ENCODE measurements around the gene SYTL3.
A peak's percentile ranks its signal among the peaks of the same experiment; 100 is the strongest.

The SYTL3 gene

DNA sequence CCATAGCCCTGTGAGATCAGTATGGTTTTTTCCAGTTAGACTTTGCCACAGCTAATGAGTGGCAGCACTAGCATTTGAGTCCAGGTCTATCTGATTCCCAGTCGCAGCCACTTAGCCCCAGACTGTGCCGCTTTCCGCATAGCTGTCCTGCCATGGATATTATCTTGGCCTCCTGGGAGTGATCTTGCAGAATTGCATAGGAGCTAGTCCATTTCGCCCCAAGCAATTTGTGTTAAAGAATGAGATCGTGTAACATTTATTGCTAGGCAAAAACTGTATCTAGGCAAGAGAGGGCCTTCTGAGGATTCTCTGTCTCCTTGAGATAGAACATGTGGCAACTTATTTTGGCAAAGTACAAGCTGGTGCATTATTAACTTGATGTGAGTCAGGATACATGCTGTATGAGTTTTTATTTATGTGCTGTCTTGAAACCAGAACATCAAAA lies 95.2 kb downstream of the SYTL3 start:
- Mint-ChIP-seq H3K27ac (no peak overlapping the region), H3K4me3 (no peak overlapping the region), H3K27me3 (ENCODE audit: low read depth) (no peaks in the 10 kb centered on the region), H3K36me3 (ENCODE audit: low read depth) (peaks cover 64% of the 10 kb centered on the region), H3K9me3 (no peaks in the 10 kb centered on the region), H3K4me1 (ENCODE audit: low read depth) (no peaks in the 10 kb centered on the region)
- no peak for DNase-seq (ENCODE audit: low spot score)

DNA sequence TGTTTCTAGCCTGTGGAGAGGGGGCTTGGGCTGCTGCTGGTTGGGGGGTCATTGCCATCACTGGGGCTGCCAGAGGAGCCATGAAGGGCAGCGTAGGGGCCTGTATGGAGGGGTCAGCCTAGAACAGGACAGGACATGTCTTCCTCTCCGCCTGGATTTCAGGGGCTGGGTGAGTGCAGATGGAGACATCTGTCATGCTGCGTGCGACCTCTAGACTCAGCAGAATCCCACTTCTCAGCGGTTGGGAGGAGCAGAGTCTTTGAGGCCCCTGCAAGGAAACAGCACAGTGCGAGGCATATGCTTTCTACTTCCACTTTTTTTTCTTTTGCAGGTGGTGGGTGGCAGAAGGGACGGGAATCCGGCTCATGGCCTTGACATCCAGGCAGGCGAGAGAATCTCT lies 101.4 kb downstream of the SYTL3 start:
- no peak overlapping the region for H3K27ac Mint-ChIP-seq
- H3K9me3 Mint-ChIP-seq: no peaks in the 10 kb centered on the region
- no peak for DNase-seq (ENCODE audit: low spot score)
- H3K36me3 Mint-ChIP-seq (ENCODE audit: low read depth): peaks cover 44% of the 10 kb centered on the region
- H3K27me3 Mint-ChIP-seq (ENCODE audit: low read depth): no peaks in the 10 kb centered on the region
- no peak overlapping the region for H3K4me3 Mint-ChIP-seq
- H3K4me1 Mint-ChIP-seq (ENCODE audit: low read depth): no peaks in the 10 kb centered on the region

DNA sequence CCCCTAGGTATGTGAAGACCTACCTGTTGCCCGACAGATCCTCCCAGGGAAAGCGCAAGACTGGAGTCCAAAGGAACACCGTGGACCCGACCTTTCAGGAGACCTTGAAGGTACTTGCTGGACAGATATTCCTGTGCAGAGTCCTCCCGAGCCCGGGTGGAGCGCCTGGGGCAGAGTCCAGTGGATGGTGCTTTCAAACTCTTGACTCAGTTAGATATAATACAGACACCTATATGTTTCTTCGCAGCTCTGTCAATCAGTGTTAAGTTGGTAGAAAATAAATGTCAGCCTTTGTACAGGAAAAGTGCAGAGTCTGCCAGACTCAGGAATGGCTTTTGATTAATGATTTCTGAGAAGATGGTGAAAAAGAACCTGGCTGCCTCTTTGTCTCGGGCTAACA lies 102.1 kb downstream of the SYTL3 start:
- H3K9me3 Mint-ChIP-seq: no peaks in the 10 kb centered on the region
- no peaks in the 10 kb centered on the region for H3K27me3 Mint-ChIP-seq (ENCODE audit: low read depth)
- no peak for DNase-seq (ENCODE audit: low spot score)
- peaks cover 44% of the 10 kb centered on the region for H3K36me3 Mint-ChIP-seq (ENCODE audit: low read depth)
- H3K4me1 Mint-ChIP-seq (ENCODE audit: low read depth): no peaks in the 10 kb centered on the region
- H3K27ac Mint-ChIP-seq: no peak overlapping the region
- H3K4me3 Mint-ChIP-seq: no peak overlapping the region

- Mint-ChIP-seq H3K9me3 (no peaks in the 10 kb centered on the region), H3K27ac (no peak overlapping the region), H3K27me3 (ENCODE audit: low read depth) (no peaks in the 10 kb centered on the region), H3K4me3 (no peak overlapping the region), H3K36me3 (ENCODE audit: low read depth) (peaks cover 44% of the 10 kb centered on the region), H3K4me1 (ENCODE audit: low read depth) (no peaks in the 10 kb centered on the region)
- no peak for DNase-seq (ENCODE audit: low spot score)
These were observed 102.8 kb downstream of the SYTL3 start for GRCh38 chr6:158752613-158753012.

DNA sequence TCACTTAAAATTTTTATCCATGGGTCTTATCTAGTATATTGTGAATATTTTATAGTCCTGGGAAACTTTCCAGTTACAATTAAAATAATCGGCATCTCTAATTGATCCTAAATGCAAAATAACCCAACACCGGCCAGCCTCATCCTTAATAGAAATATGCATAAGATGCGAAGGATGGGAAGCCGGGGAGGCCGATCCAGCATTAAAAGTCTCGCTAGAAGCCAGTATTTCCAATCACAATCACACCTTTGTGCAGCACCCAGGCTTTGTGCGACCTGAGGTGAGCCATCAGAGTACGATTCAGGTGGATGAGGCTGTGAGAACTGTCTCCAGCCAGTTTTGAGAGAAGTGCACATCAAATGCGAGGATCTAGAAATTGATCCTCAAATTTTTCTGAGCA lies 104.0 kb downstream of the SYTL3 start:
- Mint-ChIP-seq H3K9me3 (no peaks in the 10 kb centered on the region), H3K27ac (no peak overlapping the region), H3K36me3 (ENCODE audit: low read depth) (peaks cover 42% of the 10 kb centered on the region)

DNA sequence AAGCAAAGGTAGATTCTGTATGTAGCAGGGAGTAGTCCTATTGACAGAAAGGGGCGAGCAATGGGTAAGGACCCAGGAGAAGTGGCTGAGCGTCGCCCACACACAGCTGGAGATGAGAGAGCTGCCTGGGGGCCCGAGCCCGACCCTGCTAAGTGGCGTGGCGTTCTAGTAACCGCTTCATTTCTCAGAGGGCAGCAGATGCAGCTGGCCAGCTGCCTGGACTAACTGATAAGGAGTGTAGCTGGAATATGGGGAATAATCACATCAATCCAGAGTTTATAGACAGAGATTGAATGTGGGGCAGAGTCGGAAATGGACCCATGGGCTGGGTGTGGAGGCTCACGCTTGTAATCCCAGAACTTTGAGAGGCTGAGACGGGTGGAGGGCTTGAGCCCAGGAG lies 104.9 kb downstream of the SYTL3 start:
- DNase-seq (ENCODE audit: low spot score): no peak
- Mint-ChIP-seq H3K4me3 (no peak overlapping the region), H3K27ac (no peak overlapping the region)

More for the DNA sequence above, 104.0 kb downstream of the SYTL3 start:
- Mint-ChIP-seq H3K27me3 (ENCODE audit: low read depth) (no peaks in the 10 kb centered on the region), H3K4me1 (ENCODE audit: low read depth) (no peaks in the 10 kb centered on the region), H3K4me3 (no peak overlapping the region)
- DNase-seq (ENCODE audit: low spot score): no peak

DNA sequence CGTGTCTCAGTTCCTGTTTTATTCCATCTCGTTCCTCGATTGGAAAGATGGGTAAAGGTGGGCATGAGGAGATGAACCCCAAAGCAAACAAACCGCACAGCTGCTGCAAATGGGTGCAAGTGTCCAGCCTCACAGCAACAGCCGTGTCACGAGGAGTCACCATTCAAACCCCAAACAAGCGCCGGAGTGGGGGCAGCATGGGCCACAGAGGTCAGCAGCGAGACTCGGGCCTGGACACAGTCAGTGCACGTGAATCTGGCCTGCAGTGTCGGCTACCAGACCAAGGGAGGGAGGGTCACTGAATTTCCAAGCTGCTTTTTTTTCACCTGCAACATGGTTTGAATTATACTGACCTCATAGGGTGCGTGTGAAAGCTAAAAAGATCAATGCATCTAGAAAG lies 105.8 kb downstream of the SYTL3 start:
- DNase-seq (ENCODE audit: low spot score): no peak
- Mint-ChIP-seq H3K4me3 (no peak overlapping the region), H3K27me3 (ENCODE audit: low read depth) (no peaks in the 10 kb centered on the region), H3K27ac (no peak overlapping the region), H3K9me3 (no peaks in the 10 kb centered on the region), H3K4me1 (ENCODE audit: low read depth) (no peaks in the 10 kb centered on the region), H3K36me3 (ENCODE audit: low read depth) (peaks cover 36% of the 10 kb centered on the region)

More for the DNA sequence above, 104.9 kb downstream of the SYTL3 start:
- H3K9me3 Mint-ChIP-seq: no peaks in the 10 kb centered on the region
- H3K36me3 Mint-ChIP-seq (ENCODE audit: low read depth): peaks cover 39% of the 10 kb centered on the region
- no peaks in the 10 kb centered on the region for H3K4me1 Mint-ChIP-seq (ENCODE audit: low read depth)
- no peaks in the 10 kb centered on the region for H3K27me3 Mint-ChIP-seq (ENCODE audit: low read depth)

DNA sequence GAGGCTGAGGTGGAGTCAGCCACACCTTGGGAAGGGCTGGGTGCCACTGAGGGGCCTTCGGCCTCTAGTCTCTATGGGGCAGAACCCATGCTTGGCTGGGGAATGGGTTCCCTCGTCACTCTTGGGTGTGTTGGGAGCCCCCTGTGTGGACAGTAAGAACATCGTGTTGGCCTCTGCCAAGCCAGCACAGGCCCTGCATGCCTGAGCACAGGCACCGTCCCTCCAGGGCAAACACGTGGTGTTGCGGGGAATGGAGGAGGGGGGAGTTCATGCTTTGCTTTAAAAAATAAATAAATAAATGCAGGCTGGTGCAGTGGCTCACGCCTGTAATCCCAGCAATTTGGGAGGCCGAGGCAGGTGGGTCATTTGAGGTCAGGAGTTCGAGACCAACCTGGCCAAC lies 106.3 kb downstream of the SYTL3 start:
- no peaks in the 10 kb centered on the region for H3K27me3 Mint-ChIP-seq (ENCODE audit: low read depth)
- no peaks in the 10 kb centered on the region for H3K9me3 Mint-ChIP-seq
- no peaks in the 10 kb centered on the region for H3K4me1 Mint-ChIP-seq (ENCODE audit: low read depth)
- peaks cover 34% of the 10 kb centered on the region for H3K36me3 Mint-ChIP-seq (ENCODE audit: low read depth)
- H3K4me3 Mint-ChIP-seq: no peak overlapping the region
- H3K27ac Mint-ChIP-seq: no peak overlapping the region
- DNase-seq (ENCODE audit: low spot score): no peak

DNA sequence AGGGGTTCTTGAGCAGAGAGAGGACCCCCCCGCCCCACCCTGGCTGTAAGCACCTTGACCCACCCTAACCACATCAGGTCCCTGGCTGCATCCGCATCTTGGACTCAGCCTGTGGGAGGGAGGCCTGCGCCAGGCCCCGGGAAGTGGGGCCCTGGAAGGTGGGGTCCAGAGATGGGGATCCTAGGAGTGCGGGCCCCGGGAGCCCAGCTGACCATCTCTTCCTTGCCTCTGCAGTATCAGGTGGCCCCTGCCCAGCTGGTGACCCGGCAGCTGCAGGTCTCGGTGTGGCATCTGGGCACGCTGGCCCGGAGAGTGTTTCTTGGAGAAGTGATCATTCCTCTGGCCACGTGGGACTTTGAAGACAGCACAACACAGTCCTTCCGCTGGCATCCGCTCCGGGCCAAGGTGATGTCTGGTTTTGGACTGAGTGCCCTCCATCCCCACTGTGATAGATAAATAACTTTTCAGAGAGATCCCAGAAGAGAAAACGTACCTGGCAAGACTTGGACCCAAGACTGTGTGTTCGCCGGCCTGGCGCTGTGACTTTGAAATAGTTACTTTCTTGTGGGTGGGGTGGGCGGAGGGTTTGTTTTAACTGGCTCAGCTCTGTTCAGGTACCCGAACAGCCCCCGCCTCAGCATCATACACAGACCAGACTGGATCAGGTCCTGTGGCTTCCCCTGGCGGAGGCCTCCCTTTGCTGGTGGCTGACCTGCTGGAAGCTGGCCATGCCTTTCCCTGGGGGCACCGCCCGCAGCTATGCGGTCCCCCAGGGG lies 107.3 kb downstream of the SYTL3 start:
- Mint-ChIP-seq H3K4me1 (ENCODE audit: low read depth) (no peaks in the 10 kb centered on the region), H3K27ac (peak overlapping the region; percentile 56), H3K36me3 (ENCODE audit: low read depth) (peaks cover 38% of the 10 kb centered on the region), H3K9me3 (no peaks in the 10 kb centered on the region), H3K27me3 (ENCODE audit: low read depth) (no peaks in the 10 kb centered on the region), H3K4me3 (no peak overlapping the region)
- DNase-seq (ENCODE audit: low spot score): no peak

DNA sequence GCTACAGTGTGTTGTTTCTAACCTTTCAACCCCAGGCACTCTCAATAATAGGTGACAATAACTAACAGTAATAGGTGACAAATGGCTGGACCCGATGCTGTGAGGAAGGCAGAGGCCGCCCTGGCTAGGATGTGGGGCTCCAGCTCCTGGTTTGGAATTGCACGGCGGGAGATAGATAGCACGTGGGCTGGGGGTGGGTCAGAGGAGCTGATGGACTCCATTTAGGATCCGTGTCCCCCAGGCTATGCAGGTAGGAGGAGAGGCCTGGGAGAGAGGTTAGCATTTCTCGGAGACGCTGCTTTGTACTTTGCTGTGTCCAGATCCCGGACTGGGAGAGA lies 107.9 kb downstream of the SYTL3 start:
- Mint-ChIP-seq H3K4me3 (no peak overlapping the region), H3K4me1 (ENCODE audit: low read depth) (no peaks in the 10 kb centered on the region), H3K27me3 (ENCODE audit: low read depth) (no peaks in the 10 kb centered on the region), H3K27ac (peak overlapping the region; percentile 56), H3K9me3 (no peaks in the 10 kb centered on the region), H3K36me3 (ENCODE audit: low read depth) (peaks cover 38% of the 10 kb centered on the region)
- no peak for DNase-seq (ENCODE audit: low spot score)

DNA sequence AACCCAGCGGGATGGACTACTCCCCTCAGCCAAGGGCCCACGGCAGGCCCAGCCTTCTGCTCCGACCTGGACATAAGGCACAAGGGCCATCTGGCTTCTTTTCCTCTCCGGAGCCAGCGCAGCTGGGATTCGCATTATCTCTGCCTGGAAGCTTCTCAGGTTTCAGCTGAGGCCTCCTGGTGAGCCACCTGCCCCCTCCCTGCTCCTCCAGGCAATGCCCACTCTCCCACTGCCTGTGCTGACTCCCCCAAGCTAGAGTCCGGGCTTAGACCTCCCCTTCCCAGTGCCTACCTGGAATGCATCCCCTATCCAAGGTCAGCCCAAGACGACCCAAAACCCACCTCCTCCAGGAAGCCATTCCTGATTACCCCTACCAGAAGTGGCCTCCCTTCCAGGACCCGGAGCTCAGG lies 108.6 kb downstream of the SYTL3 start:
- no peak for DNase-seq (ENCODE audit: low spot score)
- Mint-ChIP-seq H3K4me3 (no peak overlapping the region), H3K4me1 (ENCODE audit: low read depth) (no peaks in the 10 kb centered on the region), H3K27ac (peak overlapping the region; percentile 36), H3K36me3 (ENCODE audit: low read depth) (peaks cover 42% of the 10 kb centered on the region), H3K27me3 (ENCODE audit: low read depth) (no peaks in the 10 kb centered on the region), H3K9me3 (no peaks in the 10 kb centered on the region)

- Mint-ChIP-seq H3K27ac (no peak overlapping the region), H3K9me3 (no peaks in the 10 kb centered on the region), H3K36me3 (ENCODE audit: low read depth) (peaks cover 46% of the 10 kb centered on the region), H3K4me3 (no peak overlapping the region), H3K4me1 (ENCODE audit: low read depth) (no peaks in the 10 kb centered on the region), H3K27me3 (ENCODE audit: low read depth) (no peaks in the 10 kb centered on the region)
- DNase-seq (ENCODE audit: low spot score): no peak
These were observed 109.2 kb downstream of the SYTL3 start for GRCh38 chr6:158758941-158759479.

- Mint-ChIP-seq H3K27ac (no peak overlapping the region), H3K4me1 (ENCODE audit: low read depth) (no peaks in the 10 kb centered on the region), H3K27me3 (ENCODE audit: low read depth) (no peaks in the 10 kb centered on the region), H3K36me3 (ENCODE audit: low read depth) (peaks cover 51% of the 10 kb centered on the region), H3K4me3 (no peak overlapping the region), H3K9me3 (no peaks in the 10 kb centered on the region)
- DNase-seq (ENCODE audit: low spot score): no peak
These were observed 110.2 kb downstream of the SYTL3 start for GRCh38 chr6:158759966-158760617.

GRCh38 chr6:158760618-158761250 lies 110.9 kb downstream of the SYTL3 start:
- DNase-seq (ENCODE audit: low spot score): no peak
- Mint-ChIP-seq H3K4me1 (ENCODE audit: low read depth) (no peaks in the 10 kb centered on the region), H3K27ac (no peak overlapping the region), H3K36me3 (ENCODE audit: low read depth) (peaks cover 55% of the 10 kb centered on the region), H3K9me3 (no peaks in the 10 kb centered on the region), H3K27me3 (ENCODE audit: low read depth) (no peaks in the 10 kb centered on the region), H3K4me3 (no peak overlapping the region)

Data from T-helper 2 cell treated with Interferon-gamma antibody and Interleukin-4, amounts not matched to agents 5 μg/mL and 100 μg/mL, for 36 hours (primary cell).